ENCODE measurements around the gene EFCAB6.

Gene EFCAB6

DNA sequence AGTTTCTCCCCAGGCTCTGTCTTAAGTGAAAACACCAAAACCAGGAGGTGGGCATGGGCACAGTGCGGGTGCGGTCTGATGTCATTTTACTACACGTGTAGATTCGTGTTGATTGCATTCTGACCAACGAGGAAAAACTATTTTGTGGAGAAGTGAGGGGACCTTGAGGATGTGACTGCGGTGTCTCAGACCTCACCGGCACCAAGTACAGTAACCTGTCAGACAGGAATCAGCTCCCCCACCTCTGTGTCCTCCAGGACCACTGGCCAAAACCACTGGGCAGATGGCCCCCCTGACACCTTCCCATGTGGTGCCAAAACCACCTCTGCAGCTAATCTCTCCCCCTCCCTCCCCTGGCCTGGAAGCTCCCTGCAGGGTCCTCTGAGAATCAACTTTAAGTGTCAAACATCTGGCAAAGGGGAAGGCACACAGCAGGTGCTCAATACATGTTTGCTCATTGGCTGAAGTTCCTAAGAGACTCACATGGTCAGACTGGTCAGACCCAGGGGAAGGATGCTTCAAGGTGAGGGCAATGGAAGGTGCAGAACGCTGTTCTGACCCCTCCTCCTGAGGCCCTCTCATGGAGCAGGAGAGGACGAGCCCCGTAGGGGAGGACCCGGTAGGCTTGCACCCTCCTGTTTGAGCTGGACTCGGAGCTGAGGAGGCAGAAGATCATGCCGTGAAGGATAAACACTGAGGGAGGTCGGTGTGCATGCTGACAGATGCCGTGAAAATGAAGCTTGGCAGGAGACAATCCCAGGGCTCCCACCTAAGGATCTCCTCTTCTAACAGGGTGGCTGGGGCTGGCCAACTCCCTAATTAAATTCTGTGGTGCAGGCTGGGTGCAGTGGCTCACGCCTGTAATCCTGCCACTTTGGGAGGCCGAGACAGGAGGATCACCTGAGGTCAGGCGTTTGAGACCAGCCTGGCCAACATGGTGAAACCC, 270.4 kb downstream of the EFCAB6 start:
- no peak overlapping the region for H3K4me3 ChIP-seq (replicated peaks; ENCODE audit: low read depth, low read length)
- TF ChIP-seq, protein P1, sequence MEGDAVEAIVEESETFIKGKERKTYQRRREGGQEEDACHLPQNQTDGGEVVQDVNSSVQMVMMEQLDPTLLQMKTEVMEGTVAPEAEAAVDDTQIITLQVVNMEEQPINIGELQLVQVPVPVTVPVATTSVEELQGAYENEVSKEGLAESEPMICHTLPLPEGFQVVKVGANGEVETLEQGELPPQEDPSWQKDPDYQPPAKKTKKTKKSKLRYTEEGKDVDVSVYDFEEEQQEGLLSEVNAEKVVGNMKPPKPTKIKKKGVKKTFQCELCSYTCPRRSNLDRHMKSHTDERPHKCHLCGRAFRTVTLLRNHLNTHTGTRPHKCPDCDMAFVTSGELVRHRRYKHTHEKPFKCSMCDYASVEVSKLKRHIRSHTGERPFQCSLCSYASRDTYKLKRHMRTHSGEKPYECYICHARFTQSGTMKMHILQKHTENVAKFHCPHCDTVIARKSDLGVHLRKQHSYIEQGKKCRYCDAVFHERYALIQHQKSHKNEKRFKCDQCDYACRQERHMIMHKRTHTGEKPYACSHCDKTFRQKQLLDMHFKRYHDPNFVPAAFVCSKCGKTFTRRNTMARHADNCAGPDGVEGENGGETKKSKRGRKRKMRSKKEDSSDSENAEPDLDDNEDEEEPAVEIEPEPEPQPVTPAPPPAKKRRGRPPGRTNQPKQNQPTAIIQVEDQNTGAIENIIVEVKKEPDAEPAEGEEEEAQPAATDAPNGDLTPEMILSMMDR (IDR thresholded peaks at IDR 0.05; ENCODE audit: low read depth, low read length, missing control alignments), result no peak
- no peak for DNase-seq (ENCODE audit: extremely low read depth, low read depth)

DNA sequence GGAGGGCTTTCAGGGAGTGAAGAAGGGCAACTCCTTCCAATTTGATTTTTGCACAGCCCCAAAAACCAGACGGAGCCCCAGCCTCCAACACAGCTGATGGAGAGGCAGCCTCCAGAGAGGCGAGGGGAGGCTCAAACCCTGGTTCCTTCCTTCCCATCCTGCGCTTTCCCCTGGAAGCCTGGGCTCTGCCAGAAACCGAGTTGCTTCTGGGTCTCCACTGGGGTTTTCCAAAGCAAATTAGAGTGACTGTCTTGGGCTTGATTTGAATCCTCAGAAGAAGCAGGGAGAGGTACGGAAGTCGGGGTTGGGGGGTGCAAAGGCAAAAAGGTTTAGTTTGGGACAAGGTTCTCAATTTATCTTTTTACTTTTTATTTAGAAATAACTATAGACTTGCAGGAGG, 271.1 kb downstream of the EFCAB6 start:
- TF ChIP-seq, protein P1 (IDR thresholded peaks at IDR 0.05; ENCODE audit: low read depth, low read length, missing control alignments), result no peak
- H3K4me3 ChIP-seq (replicated peaks; ENCODE audit: low read depth, low read length), result no peak overlapping the region
- no peak for DNase-seq (ENCODE audit: extremely low read depth, low read depth)

DNA sequence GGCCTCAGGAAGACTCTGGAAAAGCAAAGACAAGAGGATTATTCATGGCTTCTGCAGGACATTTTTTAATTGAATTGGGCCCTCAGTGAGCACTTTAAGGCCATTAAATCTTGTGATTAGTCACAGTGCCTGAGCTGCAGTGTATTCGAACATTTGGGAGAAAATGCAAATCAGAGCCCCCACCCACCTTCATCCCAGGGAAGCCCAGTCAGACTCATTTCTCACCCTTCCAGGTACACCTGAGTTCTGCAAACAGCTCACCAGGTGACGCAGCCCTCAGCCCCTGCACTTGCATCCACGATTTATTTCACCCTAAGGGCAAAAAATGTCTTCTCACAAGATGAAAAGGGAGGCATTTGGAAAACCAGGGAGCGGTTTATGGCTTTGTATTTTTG, 271.6 kb downstream of the EFCAB6 start:
- TF ChIP-seq, protein P1 (IDR thresholded peaks at IDR 0.05; ENCODE audit: low read depth, low read length, missing control alignments), result no peak
- H3K4me3 ChIP-seq (replicated peaks; ENCODE audit: low read depth, low read length), result no peak overlapping the region
- no peak for DNase-seq (ENCODE audit: extremely low read depth, low read depth)

DNA sequence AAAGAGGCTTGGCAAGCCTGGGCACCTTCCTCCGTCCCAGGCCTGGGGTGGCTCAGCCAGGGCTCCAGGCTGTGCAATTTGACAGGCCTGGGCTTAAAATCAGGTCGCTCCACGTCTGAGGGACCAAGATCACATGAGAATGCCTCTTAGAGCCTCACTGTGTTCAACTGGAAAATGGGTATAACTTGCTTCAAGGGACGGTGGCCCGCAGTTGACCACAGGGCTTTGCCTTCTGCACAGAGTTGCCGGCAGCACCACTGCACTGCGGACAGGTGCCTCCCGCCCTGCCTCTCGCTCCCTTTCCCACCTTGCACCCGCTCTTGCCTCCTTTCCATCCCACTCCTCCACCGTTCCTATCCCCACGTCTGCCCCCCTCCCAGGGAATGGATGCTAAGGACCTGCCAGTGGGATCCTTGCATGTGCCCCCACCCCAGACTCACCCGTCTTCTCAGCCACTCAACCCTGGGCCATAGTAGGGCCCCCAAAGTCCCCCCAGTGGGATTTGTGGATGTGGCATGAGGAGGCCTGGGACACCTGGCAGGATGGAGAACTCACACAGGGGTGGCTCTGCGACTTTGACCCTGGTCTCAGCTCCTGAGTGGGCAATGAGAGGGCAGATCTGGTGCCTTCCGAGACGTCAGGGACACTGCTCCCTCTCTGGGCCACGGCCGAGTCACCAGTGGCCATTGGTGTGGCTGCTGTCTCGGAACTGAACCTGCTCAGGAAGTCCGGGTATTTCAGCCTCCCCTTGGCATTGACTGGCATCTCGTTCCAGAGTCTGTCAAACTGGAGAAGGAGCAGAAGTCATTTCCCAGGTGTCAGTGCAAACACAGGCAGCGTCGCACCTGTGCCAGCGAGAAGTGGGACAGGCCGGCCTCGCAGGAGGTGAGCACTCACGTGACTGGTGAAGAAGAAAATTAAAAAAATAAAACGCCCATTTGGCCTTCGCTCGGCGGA, 272.3 kb downstream of the EFCAB6 start:
- TF ChIP-seq, protein P1 (IDR thresholded peaks at IDR 0.05; ENCODE audit: low read depth, low read length, missing control alignments), result no peak
- DNase-seq (ENCODE audit: extremely low read depth, low read depth), result no peak
- H3K4me3 ChIP-seq (replicated peaks; ENCODE audit: low read depth, low read length), result no peak overlapping the region

DNA sequence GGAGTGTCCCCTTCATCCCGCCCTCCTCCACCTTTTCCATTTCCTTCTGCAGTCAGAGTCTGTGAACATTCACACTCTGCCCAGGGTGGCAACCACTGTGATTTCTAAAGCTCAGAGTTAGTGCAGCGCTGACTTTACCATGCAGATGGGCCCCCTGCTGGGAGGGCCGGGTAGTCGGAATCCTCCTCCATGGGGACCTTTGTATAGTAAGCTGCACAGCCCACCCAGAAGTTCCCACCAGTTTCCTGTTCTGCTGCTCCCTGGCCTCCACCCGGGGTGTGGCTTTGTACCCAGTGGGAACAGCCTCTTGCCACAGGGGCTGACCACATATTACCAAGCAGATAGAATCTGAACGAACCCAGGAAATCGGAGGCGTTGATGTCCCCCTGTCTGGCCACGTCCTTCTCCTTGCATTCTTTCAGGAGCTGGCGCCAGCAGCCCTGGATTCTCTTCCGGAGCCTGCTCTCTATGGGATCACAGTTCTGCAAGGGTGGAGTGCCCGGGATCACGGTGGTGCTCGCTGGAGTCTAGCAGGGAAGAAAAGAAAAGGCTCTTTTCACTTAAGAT, 275.0 kb downstream of the EFCAB6 start:
- TF ChIP-seq, protein P1 (IDR thresholded peaks at IDR 0.05; ENCODE audit: low read depth, low read length, missing control alignments), result peak; percentile 10
- no peak for DNase-seq (ENCODE audit: extremely low read depth, low read depth)
- no peak overlapping the region for H3K4me3 ChIP-seq (replicated peaks; ENCODE audit: low read depth, low read length)

DNA sequence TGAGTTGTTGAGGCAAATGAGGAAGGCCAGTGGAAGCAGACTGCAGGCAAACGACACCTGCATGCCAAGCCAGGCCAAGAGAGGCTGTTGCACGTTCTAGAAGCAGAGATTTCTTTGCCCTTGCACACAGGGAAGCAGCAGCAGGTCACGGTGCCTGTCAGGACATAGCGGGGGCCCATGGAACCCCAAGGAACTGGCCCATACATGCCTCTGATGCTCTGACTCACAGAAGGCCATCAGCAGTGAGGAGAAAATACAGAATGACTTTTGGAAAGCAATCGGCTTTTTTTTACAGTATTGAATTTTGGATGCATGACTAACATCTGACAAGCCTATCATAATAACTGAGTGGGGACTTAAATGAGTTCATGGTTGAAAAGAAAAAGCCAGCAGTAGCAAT, 276.4 kb downstream of the EFCAB6 start:
- no peak for DNase-seq (ENCODE audit: extremely low read depth, low read depth)
- TF ChIP-seq, protein P1 (IDR thresholded peaks at IDR 0.05; ENCODE audit: low read depth, low read length, missing control alignments), result no peak
- no peak overlapping the region for H3K4me3 ChIP-seq (replicated peaks; ENCODE audit: low read depth, low read length)
